Measurements from ENCODE around the gene RICTOR.

RICTOR gene

GRCh38 chr5:38938973-38939372 is 135.2 kb downstream of the RICTOR start:
- DNase-seq (ENCODE audit: low spot score) = no peak

- DNase-seq (ENCODE audit: low spot score) = no peak
These were observed 135.8 kb downstream of the RICTOR start for GRCh38 chr5:38938424-38938823.

- no peak for DNase-seq (ENCODE audit: low spot score)
These were observed 137.9 kb downstream of the RICTOR start for GRCh38 chr5:38936269-38936668.

GRCh38 chr5:38935437-38935836 is 138.8 kb downstream of the RICTOR start:
- DNase-seq (ENCODE audit: low spot score) = no peak

- DNase-seq (ENCODE audit: low spot score) = no peak
These were observed 141.3 kb downstream of the RICTOR start for GRCh38 chr5:38932854-38933408.

- no peak for DNase-seq (ENCODE audit: low spot score)
These were observed 142.5 kb downstream of the RICTOR start for GRCh38 chr5:38931731-38932130.

GRCh38 chr5:38929838-38930237 is 144.4 kb downstream of the RICTOR start:
- no peak for DNase-seq (ENCODE audit: low spot score)

- DNase-seq (ENCODE audit: low spot score) = no peak
These were observed 146.7 kb downstream of the RICTOR start for GRCh38 chr5:38927470-38927869.

GRCh38 chr5:38926121-38926520 is 148.1 kb downstream of the RICTOR start:
- DNase-seq (ENCODE audit: low spot score) = no peak

- no peak for DNase-seq (ENCODE audit: low spot score)
These were observed 148.9 kb downstream of the RICTOR start for GRCh38 chr5:38925154-38925925.

GRCh38 chr5:38923661-38924451 is 150.3 kb downstream of the RICTOR start:
- no peak for DNase-seq (ENCODE audit: low spot score)

- DNase-seq (ENCODE audit: low spot score) = no peak
These were observed 152.0 kb downstream of the RICTOR start for GRCh38 chr5:38922199-38922598.

- no peak for DNase-seq (ENCODE audit: low spot score)
These were observed 153.0 kb downstream of the RICTOR start for GRCh38 chr5:38921174-38921573.

GRCh38 chr5:38916802-38917201 is 157.4 kb downstream of the RICTOR start:
- DNase-seq (ENCODE audit: low spot score) = no peak

- DNase-seq (ENCODE audit: low spot score) = no peak
These were observed 160.5 kb downstream of the RICTOR start for GRCh38 chr5:38913714-38914113.

GRCh38 chr5:38911933-38912332 is 162.3 kb downstream of the RICTOR start:
- DNase-seq (ENCODE audit: low spot score) = no peak

GRCh38 chr5:38906503-38906902 is 167.7 kb downstream of the RICTOR start:
- no peak for DNase-seq (ENCODE audit: low spot score)

GRCh38 chr5:38905516-38905915 is 168.7 kb downstream of the RICTOR start:
- no peak for DNase-seq (ENCODE audit: low spot score)

- no peak for DNase-seq (ENCODE audit: low spot score)
These were observed 174.3 kb downstream of the RICTOR start for GRCh38 chr5:38899936-38900335.

GRCh38 chr5:38896760-38897159 is 177.4 kb downstream of the RICTOR start:
- DNase-seq (ENCODE audit: low spot score) = no peak

- DNase-seq (ENCODE audit: low spot score) = no peak
These were observed 181.8 kb downstream of the RICTOR start for GRCh38 chr5:38892363-38892762.

- no peak for DNase-seq (ENCODE audit: low spot score)
These were observed 182.6 kb downstream of the RICTOR start for GRCh38 chr5:38891563-38891962.

GRCh38 chr5:38889424-38889823 is 184.8 kb downstream of the RICTOR start:
- no peak for DNase-seq (ENCODE audit: low spot score)
